Measurements from ENCODE around the gene HS3ST6. TPM values are rescaled to one million over a fixed set of nuclear protein-coding genes. Genes with fewer than 3 reads are reported as not detected.
A peak's percentile ranks its signal among the peaks of the same experiment; 100 is the strongest.
"Not testable (repeated sequence)": the region's sequence is repeated elsewhere in the genome, so short reads cannot be mapped to it uniquely, and the experiment has no call there.

The HS3ST6 gene
- total and polyA plus RNA-seq, 12 donors = 0.07 to 0.11 TPM; not detected in 10

- no peaks in the 10 kb centered on the region for H3K9me3 ChIP-seq (replicated peaks in 1 of 3)
- no peak overlapping the region for H3K27ac ChIP-seq
- no peak for DNase-seq
- no peaks in the 10 kb centered on the region for H3K4me1 ChIP-seq (replicated peaks in 1 of 2)
- H3K4me3 ChIP-seq = no peak overlapping the region
- 45 to 57% (median 55%) methylated on average over 6 of the region's 6 CpGs for WGBS, 4 donors
- H3K27me3 ChIP-seq = peaks cover 44% of the 10 kb centered on the region
- H3K36me3 ChIP-seq (replicated peaks in 1 of 2) = no peaks in the 10 kb centered on the region
- intact Hi-C loops (cut with DNase I) = no loop called here
- TF ChIP-seq CTCF (IDR thresholded peaks at IDR 0.05) = no peak
- TF ChIP-seq POLR2A (IDR thresholded peaks at IDR 0.05) = no peak
Measured at GRCh38 chr16:1877089-1877488, 41.1 kb downstream of the HS3ST6 start.

- intact Hi-C loops (cut with DNase I) = no loop called here
- Histone ChIP-seq H3K27ac (no peak overlapping the region), H3K9me3 (replicated peaks in 1 of 3) (no peaks in the 10 kb centered on the region), H3K27me3 (peaks cover 45% of the 10 kb centered on the region), H3K36me3 (replicated peaks in 1 of 2) (no peaks in the 10 kb centered on the region), H3K4me1 (replicated peaks in 1 of 2) (no peaks in the 10 kb centered on the region), H3K4me3 (no peak overlapping the region)
- 64 to 90% (median 82%) methylated on average over 7 of the region's 7 CpGs for WGBS, 4 donors
- TF ChIP-seq CTCF (IDR thresholded peaks at IDR 0.05) (no peak), POLR2A (IDR thresholded peaks at IDR 0.05) (no peak)
- no peak for DNase-seq
Measured at GRCh38 chr16:1876468-1876867, 41.7 kb downstream of the HS3ST6 start.

- intact Hi-C loops (cut with DNase I); H3K36me3 ChIP-seq (replicated peaks in 1 of 2); H3K9me3 ChIP-seq (replicated peaks in 1 of 3); DNase-seq; H3K27ac ChIP-seq; H3K4me1 ChIP-seq (replicated peaks in 1 of 2); H3K4me3 ChIP-seq: not testable (repeated sequence)
- peaks cover 45% of the 10 kb centered on the region for H3K27me3 ChIP-seq
- 76 to 90% (median 88%) methylated on average over 13 of the region's 13 CpGs for WGBS, 4 donors
Measured at GRCh38 chr16:1876066-1876465, 42.1 kb downstream of the HS3ST6 start.

- intact Hi-C loops (cut with DNase I) = no loop called here
- H3K27ac ChIP-seq = no peak overlapping the region
- peaks cover 43% of the 10 kb centered on the region for H3K27me3 ChIP-seq
- H3K9me3 ChIP-seq (replicated peaks in 1 of 3) = no peaks in the 10 kb centered on the region
- H3K4me3 ChIP-seq = no peak overlapping the region
- TF ChIP-seq POLR2A (IDR thresholded peaks at IDR 0.05) (no peak), CTCF (IDR thresholded peaks at IDR 0.05) (no peak)
- H3K36me3 ChIP-seq (replicated peaks in 1 of 2) = no peaks in the 10 kb centered on the region
- no peaks in the 10 kb centered on the region for H3K4me1 ChIP-seq (replicated peaks in 1 of 2)
- 47 to 49% (median 48%) methylated on average over 6 of the region's 6 CpGs for WGBS, 4 donors
- no peak for DNase-seq
Measured at GRCh38 chr16:1874854-1875253, 43.4 kb downstream of the HS3ST6 start.

- H3K4me1 ChIP-seq (replicated peaks in 1 of 2) = no peaks in the 10 kb centered on the region
- intact Hi-C loops (cut with DNase I) = no loop called here
- peak; percentile 13 to 42 (median 23) for DNase-seq
- WGBS, 4 donors = 4 to 38% (median 11%) methylated on average over 8 to 68 of the region's 68 CpGs
- H3K9me3 ChIP-seq (replicated peaks in 1 of 3) = no peaks in the 10 kb centered on the region
- H3K36me3 ChIP-seq (replicated peaks in 1 of 2) = no peaks in the 10 kb centered on the region
- TF ChIP-seq POLR2A (IDR thresholded peaks at IDR 0.05) (no peak), CTCF (IDR thresholded peaks at IDR 0.05) (no peak)
- peak within 1 kb of the TSS in 1 of 4 donors; percentile 36 for H3K4me3 ChIP-seq
- peaks cover 20% of the 10 kb centered on the region for H3K27me3 ChIP-seq
- H3K27ac ChIP-seq = no peak within 1 kb of the TSS
Measured at GRCh38 chr16:1871974-1872635, 46.1 kb downstream of the HS3ST6 start, which contains the start of gene MEIOB. MEIOB (minus strand) TSS chr16:1872164; CDS start chr16:1868175, 3,989 bp downstream.
